DMS114 treated with DMSO at 0.1 percent for 48 hours (cell line): ENCODE results near the gene BICDL2.
"Not testable (repeated sequence)": the region's sequence is repeated elsewhere in the genome, so short reads cannot be mapped to it uniquely, and the experiment has no call there.

Experiments used
- DNase-seq: peaks from one replicate; lab custom pipeline; 2025; ENCODE audit not compliant: unreplicated experiment; lab: John Stamatoyannopoulos, UW

BICDL2 gene

DNA sequence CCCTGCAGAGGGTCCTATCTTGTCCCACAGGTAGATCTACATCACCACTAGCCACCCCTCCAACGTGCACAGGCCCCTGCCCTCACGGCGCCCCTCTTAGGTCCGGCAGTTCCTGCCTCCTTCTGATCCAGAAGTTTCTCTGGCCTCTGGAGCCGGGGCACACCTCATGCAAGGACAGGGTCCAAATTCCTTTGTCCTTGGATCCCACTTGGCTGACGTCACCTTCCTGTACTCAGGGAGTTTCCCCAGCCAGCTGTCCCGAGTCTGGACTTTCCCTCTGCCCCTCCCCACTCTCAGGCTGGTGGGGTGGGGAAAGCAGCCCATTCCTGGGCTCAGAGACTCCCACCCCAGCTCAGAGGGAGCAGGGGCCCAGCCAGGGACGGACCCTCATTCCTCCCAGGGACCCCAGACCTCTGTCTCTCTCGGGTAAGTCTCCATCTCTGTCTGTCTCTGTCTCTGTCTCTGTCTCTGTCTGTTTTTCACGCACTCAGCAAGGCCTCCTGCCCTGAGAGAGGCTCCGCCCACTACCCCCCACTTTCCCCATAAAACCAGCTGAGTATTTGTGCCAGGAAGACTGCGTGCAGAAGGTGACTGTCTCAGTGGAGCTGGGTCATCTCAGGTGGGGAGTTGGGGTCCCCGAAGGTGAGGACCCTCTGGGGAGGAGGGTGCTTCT is 28.5 kb upstream of the BICDL2 start, which contains the start of gene IL32:
Gene IL32 (plus strand): TSS at position 572 of the 673 bp plus-strand sequence. CDS start 172 bp downstream, outside the sequence.
- no peak for DNase-seq

DNA sequence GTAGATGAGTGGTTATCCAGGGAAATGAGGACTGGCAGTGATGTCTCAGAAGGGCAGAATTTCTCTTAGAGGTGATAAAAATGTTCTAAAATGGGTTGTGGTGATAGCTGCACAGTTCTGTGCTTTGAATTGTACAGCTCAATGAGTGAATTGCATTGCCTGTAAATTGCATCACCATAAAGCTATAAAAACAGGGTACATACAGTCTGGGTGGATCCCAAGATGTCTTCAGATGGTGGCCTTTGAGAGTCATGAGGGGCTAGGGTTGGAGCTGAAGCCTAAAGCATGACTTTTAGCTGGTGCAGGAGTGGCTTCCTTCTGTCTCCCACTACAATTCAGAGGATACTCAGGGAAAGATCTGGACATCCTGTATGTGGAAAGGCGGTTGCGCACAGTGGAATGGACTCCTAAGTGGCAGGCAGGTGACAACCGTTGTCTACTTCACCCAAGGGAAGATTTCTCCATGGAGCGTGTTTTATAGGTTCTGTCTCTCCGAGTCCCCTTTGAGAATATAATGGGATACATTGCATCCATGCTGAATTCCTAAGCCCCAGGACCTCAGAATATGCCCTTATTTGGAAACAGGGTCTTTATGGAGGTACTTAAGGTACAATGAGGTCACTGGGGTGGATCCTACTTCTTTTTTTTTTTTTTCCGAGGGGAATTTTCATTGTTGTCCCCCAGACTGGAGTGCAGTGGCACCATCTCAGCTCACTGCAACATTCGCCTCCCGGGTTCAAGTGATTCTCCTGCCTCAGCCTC is 27.1 kb upstream of the BICDL2 start:
- no peak for DNase-seq

- DNase-seq, result no peak
Observed at GRCh38 chr16:3062553-3062952, 25.8 kb upstream of the BICDL2 start.

DNA sequence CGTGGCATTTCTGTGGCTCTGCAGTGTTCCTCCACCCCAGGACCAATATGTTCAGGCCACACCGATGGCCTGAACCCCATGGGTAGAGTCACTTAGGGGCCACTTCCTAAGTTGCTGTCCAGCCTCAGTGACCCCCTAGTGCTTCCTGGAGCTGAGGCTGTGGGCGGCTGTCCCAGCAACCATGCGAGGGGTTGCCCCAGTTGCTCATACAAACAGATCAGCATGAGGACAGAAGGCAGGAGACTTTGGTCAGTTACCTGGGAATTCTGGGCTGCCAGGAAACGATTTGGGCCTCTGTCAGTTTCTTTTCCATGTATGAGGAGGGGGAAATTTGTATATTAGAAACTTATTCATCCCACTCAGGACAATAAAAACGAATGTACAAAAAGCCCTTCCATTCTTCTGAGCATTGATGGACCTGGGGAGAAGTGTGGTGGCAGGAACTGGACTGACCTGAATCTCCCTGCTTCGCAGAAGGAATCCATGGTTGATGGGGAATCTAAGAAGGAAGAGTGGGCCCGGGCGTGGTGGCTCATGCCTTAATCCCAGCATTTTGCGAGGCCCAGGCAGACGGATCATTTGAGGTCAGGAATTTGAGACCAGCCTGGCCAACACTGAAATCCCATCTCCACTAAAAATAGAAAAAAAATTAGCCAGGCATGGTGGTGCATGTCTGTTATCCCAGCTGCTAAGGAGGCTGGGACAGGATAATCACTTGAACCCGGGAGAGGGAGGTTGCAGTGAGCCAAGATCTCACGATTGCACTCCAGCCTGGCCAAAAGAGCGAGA is 23.8 kb upstream of the BICDL2 start:
- no peak for DNase-seq

GRCh38 chr16:3059723-3060242 is 23.0 kb upstream of the BICDL2 start:
- no peak for DNase-seq

- peak; percentile 26 for DNase-seq
Observed at GRCh38 chr16:3059041-3059722, 22.4 kb upstream of the BICDL2 start.

GRCh38 chr16:3058139-3059030 is 21.6 kb upstream of the BICDL2 start:
- DNase-seq, result no peak

DNA sequence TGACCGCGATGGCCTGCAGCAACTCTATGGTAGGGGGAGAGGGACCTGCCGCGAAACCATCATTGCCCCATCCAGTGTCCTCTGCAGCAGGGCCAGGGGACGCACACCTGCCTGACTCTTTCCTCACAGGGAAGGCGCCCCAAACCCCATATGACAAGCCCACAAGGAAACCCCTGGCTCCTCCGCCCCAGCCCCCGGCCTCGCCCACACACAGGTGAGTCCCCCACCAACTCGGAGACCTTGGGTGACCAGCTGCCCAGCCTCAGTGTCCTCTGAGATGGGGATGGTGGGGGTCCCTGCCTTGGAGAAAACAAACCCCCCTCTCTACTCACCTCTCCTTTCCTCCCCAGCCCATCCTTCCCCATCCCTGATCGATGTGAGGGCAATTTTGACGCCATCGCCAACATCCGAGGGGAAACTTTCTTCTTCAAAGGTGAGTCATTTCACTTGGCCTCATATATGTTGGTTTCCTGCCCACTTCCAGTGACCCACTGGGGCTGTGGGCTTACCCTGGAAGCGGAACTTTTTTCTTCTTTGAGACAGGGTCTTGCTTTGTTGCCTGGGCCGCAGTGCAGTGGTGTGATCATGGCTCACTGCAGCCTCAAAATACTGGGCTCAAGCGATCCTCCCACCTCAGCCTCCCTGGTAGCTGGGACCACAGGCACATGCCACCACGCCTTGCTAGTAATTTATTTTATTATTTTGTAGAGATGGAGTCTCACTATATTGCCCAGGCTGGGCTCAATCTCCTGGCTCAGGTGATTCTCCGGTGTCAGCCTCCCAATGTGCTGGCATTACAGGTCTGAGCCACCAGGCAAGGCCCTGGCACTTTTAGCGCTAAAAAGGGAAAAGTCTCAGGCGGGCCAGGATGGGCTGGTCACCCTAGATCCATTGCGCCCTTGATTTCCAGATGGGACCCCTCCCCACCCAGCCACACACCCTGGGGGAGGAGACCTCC is 20.7 kb upstream of the BICDL2 start:
- DNase-seq, result no peak

DNA sequence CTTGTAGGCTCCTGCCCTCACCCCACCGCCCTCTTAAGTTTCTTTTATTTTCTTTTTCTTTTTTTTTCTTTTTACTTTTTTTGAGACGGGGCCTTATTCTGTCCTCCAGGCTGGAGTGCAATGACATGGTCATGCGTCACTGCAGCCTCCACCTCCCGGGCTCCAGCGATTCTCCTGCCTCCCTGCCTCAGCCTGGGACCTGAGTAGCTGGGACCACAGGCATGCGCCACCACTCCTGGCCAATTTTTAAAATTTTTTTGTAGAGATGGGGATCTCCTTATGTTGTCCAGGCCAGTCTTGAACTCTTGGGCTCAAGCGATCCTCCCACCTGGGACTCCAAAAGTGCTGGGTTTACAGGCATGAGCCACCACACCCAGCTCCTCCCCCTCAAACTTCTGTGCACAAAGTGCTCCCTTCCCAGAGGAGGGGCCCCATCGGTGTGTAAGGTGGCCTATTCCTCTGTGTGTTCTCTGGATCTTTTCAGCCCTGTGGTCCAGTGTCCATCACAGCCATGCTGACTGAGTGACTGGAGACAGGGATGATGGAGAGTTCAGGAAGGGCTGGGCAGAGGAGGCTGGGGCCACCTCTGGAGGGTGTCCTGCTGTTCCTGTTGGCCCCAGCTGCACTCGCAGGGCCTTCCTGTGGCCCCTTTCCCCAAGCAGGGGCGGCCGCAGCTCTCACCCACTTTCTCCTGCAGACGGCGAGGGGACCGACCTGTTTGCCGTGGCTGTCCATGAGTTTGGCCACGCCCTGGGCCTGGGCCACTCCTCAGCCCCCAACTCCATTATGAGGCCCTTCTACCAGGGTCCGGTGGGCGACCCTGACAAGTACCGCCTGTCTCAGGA is 19.8 kb upstream of the BICDL2 start:
- no peak for DNase-seq

DNA sequence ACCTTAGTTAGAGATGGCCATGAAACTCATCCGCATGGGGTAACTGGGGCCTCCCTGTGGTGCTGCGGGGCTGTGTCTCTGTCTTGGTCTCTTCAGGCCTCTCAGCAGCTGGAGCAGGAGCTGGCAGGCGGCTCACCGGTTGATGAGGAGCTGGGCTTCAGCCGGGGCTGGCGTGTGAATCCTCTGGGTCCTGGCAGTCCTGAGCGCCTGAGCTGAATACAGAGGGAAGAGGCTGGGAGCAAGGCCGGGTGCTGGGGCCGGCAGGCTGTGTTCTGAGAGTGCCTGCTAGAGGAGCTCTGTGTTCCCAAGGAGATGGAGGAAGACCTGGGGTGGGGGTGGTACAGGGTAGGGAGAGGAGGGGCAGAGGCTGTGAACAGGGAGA is 19.0 kb upstream of the BICDL2 start:
- not testable (repeated sequence) for DNase-seq

- no peak for DNase-seq
Observed at GRCh38 chr16:3054965-3055733, 18.4 kb upstream of the BICDL2 start.

DNA sequence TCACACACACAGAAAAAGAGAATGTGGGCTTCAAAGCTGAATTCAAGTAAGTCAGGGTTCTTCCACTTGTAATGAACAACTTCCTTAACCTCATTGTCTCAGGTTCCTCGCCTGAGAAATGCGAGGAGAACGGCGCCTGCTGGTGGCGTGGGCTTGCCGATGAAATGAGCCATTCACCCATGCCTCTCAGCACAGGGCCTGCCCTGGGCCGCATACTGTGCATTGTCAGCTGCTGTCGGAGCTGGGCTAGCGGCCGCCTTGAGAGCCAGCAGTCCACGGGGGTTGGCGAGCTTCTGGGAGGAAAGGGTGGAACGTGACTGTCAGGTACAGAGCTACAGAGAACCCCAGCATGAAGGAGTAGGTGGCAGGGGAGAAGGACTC is 16.6 kb upstream of the BICDL2 start:
- DNase-seq, result not testable (repeated sequence)

GRCh38 chr16:3052571-3053329 is 16.0 kb upstream of the BICDL2 start:
- DNase-seq, result not testable (repeated sequence)

GRCh38 chr16:3051494-3051893 is 14.8 kb upstream of the BICDL2 start:
- DNase-seq, result no peak

DNA sequence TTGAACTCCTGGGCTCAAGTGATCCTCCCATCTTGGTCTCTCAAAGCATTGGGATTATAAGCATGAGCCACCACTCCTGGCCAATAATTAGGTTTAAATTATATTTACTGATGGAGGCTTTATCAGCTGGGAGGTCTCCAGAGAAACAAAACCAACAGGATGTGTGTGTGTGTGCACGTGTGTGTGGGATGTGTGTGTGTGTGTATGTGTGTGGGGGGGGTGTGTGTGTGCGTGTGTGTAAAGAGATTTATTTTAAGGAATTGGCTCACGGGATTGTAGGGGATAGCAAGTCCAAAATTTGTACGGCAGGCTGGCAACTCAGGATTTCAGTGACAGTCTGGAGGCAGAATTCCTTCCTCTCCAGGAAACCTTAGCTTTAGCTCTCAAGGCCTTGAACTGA is 14.3 kb upstream of the BICDL2 start:
- DNase-seq, result no peak

- DNase-seq, result no peak
Observed at GRCh38 chr16:3050487-3050886, 13.7 kb upstream of the BICDL2 start.
